GM12801 (cell line): Measurements from ENCODE around the gene UBR2.

Source experiments
- TF ChIP-seq, protein P1 (sequence below): IDR thresholded peaks from one replicate; pipeline ENCODE4 v1.5.1; 2011; ENCODE audit warnings: control low read depth; ENCODE audit not compliant: insufficient read length; ENCODE audit errors: extremely low read depth

The UBR2 gene

DNA sequence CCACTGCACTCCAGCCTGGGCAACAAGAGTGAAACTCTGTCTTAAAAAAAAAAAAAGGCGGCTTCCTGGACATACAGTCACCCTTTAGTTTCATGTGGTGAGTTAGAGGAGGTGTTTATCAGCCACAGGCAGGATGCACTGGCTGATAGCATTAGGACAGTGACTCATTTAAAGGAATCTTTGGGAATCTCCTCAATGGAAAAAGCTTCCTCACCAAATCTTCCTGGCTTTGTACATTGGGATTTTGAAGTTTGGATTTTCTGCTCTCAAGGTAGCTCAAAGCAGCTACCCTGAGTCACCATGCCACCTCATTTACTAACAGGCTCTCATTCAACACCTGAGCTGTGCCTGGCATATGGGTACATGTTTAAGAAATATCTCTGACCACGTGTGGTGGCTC lies 138.4 kb downstream of the UBR2 start:
- TF ChIP-seq, protein P1, sequence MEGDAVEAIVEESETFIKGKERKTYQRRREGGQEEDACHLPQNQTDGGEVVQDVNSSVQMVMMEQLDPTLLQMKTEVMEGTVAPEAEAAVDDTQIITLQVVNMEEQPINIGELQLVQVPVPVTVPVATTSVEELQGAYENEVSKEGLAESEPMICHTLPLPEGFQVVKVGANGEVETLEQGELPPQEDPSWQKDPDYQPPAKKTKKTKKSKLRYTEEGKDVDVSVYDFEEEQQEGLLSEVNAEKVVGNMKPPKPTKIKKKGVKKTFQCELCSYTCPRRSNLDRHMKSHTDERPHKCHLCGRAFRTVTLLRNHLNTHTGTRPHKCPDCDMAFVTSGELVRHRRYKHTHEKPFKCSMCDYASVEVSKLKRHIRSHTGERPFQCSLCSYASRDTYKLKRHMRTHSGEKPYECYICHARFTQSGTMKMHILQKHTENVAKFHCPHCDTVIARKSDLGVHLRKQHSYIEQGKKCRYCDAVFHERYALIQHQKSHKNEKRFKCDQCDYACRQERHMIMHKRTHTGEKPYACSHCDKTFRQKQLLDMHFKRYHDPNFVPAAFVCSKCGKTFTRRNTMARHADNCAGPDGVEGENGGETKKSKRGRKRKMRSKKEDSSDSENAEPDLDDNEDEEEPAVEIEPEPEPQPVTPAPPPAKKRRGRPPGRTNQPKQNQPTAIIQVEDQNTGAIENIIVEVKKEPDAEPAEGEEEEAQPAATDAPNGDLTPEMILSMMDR: no peak

DNA sequence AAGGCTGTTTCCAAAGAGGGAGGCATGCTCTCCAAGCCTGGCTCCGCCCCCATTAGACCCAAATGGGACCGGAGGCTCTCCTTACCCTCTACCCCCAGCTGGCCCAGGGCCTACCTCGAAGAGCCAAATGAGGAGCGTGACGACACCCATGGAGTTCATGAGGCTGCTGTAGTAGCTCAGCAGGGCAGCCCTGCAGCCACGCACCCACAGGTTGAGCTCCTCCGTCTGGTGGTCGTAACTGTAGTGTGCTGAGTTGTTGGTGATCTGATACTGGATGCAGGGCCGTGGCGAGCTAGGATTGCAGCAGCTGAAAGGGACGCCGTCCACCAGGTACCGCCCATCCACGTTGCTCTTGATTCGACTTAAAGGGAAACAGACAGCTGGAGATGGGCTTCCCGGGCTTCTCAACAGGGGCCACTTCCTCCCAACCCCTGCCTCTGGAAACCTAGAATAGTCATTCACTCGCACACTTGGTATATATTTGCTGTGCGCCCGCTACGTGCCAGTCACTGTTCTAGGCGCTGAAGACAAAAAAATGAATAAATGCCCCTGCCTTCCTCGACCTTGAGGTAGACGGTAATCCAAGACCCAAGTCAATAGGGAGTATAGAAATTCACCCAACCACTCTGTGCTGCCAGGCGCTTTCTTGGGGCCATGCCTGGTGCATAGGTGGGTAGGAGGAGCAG lies 140.6 kb downstream of the UBR2 start:
- TF ChIP-seq, protein P1: no peak

DNA sequence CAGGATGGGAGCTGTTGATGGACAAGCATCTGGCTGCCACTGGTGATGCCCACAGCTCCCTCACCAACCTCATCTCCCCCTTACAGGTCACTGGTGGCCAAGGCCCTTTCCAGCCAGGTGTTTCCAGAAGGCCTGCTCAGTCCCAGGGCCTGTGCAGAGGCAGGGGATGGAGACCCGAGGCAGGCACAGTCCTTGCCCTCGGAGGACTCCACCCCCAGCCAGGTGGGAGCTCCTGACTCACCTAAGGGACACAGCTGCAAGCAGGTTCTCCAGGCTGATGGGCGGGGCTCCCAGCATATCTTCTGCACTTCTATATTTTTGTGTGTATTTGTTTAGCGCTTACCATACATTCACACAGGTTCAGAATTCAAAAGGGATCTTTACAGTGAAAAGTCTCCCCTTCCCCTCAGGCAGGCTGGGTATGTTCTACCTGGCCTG lies 141.1 kb downstream of the UBR2 start:
- TF ChIP-seq, protein P1: no peak

DNA sequence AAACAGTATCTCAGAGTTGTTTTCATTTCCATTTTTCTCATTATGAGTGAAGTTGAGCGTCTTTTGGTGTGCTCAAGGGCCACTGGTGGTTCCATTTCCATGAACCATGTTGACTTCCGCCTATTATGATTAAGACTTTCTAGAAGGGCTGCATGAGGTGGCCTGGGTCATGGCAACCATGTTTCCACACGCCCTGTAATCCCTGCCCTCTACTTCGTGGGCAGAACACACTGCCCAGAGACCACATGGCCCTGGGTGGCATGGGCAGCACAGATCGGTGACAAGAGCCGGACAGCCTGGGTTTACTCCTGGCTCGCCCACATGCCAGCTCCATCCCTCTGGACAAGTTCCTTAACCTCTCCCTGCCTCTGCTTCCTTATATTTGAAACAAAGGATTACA lies 143.8 kb downstream of the UBR2 start:
- TF ChIP-seq, protein P1: no peak

DNA sequence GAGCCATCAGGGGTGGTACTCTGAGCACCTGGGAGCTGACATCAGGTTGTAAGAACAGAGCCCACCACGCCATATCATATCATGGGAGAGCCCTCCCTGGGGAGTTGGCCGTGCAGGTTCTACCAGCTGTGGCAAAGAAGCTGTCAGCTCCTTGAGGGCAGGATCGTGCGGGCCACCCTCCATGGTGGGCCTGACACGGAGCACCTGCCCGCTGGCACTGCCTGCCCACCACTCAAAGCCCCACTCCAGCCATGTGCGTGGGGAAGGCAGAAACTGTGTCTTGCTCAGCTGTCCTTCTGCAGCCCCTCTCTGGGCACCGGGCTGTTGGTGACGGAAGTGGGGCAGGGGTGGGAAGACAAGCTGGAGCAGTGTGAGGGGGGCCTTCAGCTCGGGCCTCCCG lies 144.3 kb downstream of the UBR2 start:
- TF ChIP-seq, protein P1: no peak

DNA sequence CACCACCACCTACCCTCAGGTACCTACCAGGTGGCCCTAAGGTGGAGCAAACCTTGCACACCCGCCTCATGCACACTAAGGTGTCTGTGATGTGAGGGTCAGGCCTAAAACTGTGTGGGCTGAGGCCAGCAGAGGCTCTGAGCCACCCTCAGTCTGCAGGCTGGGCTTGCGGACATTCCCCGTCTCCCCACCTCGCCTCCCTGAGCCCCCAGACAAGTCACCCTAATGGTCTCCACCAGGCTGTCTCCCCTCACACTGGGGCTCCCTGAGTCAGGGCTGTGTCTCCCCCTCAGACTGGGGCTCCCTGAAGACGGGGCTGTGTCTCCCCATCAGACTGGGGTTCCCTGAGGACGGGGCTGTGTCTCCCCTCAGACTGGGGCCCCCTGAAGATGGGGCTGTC lies 146.0 kb downstream of the UBR2 start:
- TF ChIP-seq, protein P1: no peak

DNA sequence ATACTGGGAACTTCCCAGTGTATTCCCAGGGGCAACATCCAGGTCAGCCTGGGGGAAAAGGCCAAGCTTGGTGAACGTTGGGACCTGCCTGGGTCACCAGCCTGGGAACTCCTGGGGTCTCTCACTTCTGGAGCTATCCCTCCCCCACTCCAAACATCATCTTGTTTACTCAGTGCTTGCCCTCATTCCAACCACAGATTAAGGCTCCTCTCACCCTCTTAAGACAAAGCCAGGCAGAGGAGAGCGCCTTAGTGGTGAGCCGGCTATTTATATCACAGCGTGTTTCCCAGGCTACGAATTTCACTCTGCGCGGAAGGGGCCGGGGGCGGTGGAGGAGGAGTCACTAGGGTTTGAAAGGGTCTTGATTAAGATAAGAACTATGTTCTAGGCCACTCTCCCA lies 146.5 kb downstream of the UBR2 start:
- TF ChIP-seq, protein P1: no peak
